Uterus (tissue), 2 donors: Measurements from ENCODE around the gene SMIM21.

Source experiments
- POLR2A ChIP-seq, 2 donors: fragments of 450-650 bp; IDR thresholded peaks; one replicate each; pipeline ENCODE4 v1.6.1; 2016; ENCODE audit warnings: antibody characterized with exemption in 2 of 2, mild to moderate bottlenecking in 1 of 2, moderate library complexity in 1 of 2
- TF ChIP-seq, protein P1 (sequence below), 4 experiments: fragments of 200-600 bp in 2 of 4; fragments of 450-650 bp in 2 of 4; sonication (generic) in 2 of 4; IDR thresholded peaks; one replicate each; pipeline ENCODE4 v1.5.1; 2016 to 2019; ENCODE audit warnings: antibody characterized with exemption in 4 of 4, mild to moderate bottlenecking in 2 of 4, moderate library complexity in 1 of 4

DNA sequence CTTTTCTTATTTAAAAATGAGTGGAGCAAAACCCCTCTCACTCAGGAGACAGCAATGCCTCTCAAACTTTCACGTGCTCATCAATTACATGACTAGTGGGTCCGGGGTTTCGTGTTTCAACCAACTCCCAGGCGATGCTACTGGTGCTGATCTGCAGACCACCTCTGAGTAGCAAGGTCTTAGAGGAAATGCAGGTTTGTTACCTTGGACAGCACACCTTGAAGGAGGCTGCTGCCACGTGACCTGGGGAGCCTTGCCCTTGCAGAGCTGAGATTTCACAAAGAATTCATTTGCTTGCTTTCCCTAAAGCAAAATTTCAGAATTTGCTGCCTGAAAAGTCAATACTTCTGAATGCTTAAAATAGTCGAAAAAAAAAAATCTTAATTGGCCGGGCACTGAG, 32.4 kb downstream of the SMIM21 start:
- TF ChIP-seq, protein P1, sequence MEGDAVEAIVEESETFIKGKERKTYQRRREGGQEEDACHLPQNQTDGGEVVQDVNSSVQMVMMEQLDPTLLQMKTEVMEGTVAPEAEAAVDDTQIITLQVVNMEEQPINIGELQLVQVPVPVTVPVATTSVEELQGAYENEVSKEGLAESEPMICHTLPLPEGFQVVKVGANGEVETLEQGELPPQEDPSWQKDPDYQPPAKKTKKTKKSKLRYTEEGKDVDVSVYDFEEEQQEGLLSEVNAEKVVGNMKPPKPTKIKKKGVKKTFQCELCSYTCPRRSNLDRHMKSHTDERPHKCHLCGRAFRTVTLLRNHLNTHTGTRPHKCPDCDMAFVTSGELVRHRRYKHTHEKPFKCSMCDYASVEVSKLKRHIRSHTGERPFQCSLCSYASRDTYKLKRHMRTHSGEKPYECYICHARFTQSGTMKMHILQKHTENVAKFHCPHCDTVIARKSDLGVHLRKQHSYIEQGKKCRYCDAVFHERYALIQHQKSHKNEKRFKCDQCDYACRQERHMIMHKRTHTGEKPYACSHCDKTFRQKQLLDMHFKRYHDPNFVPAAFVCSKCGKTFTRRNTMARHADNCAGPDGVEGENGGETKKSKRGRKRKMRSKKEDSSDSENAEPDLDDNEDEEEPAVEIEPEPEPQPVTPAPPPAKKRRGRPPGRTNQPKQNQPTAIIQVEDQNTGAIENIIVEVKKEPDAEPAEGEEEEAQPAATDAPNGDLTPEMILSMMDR (IDR thresholded peaks at IDR 0.05), result no peak
- TF ChIP-seq POLR2A (IDR thresholded peaks at IDR 0.05), result no peak
